SK-N-SH (cell line): ENCODE measurements around the gene SYNM. TPM values are rescaled to one million over a fixed set of nuclear protein-coding genes. Genes with fewer than 3 reads are reported as not detected.

Experiments
- CTCF ChIA-PET: fragments of 300-600, 350-600 bp; formaldehyde crosslinking; extraction: SDS; loops from one replicate; lab custom pipeline; 2021; lab: Yijun Ruan, JAX
- POLR2A ChIA-PET: fragments of 350-600 bp; sonication (Branson Sonifier 250); formaldehyde crosslinking; extraction: SDS; loops from one replicate; lab custom pipeline; 2020; ENCODE audit warnings: antibody characterized with exemption, inconsistent platforms; lab: Yijun Ruan, JAX
- DNase-seq: peaks from one replicate; pipeline ENCODE4 v3.0.0; 2012
- H2AFZ ChIP-seq: fragments of 200-600 bp; sonication (generic); 2 replicates; pipeline ENCODE4 v1.8.1; 2016; ENCODE audit warnings: antibody characterized with exemption, mild to moderate bottlenecking, low read depth
- H3F3A ChIP-seq: fragments of 200-600 bp; sonication (generic); replicated peaks from 2 replicates; pipeline ENCODE3; 2016; ENCODE audit warnings: antibody characterized with exemption, mild to moderate bottlenecking; ENCODE audit not compliant: insufficient read depth
- H3K27ac ChIP-seq, 2 experiments: fragments of 200-500 bp in 1 of 2; fragments of 200-600 bp in 1 of 2; sonication (Bioruptor generic) in 1 of 2; sonication (generic), shearing (Covaris generic) in 1 of 2; 2 replicates each; pipeline versions ENCODE4 v1.5.1 to v1.6.1; 2014 to 2016; ENCODE audit warnings: low read depth in 2 of 2, inconsistent platforms in 1 of 2, low read length in 1 of 2, mild to moderate bottlenecking in 1 of 2, mixed read lengths in 1 of 2
- H3K27me3 ChIP-seq: fragments of 200-600 bp; sonication (generic), shearing (Covaris generic); 2 replicates; pipeline ENCODE4 v1.6.1; 2016; ENCODE audit warnings: mixed run types; ENCODE audit not compliant: insufficient read depth
- H3K36me3 ChIP-seq, 2 experiments: fragments of 200-500 bp in 1 of 2; fragments of 200-600 bp in 1 of 2; sonication (Bioruptor generic) in 1 of 2; sonication (generic) in 1 of 2; replicated peaks in 1 of 2; 2 replicates each; pipeline versions ENCODE3 to v1.5.1; 2014 to 2016; ENCODE audit warnings: low read length in 1 of 2, mild to moderate bottlenecking in 1 of 2; ENCODE audit not compliant: insufficient read depth in 2 of 2, control insufficient read depth in 1 of 2
- H3K4me1 ChIP-seq, 2 experiments: fragments of 200-500 bp in 1 of 2; fragments of 200-600 bp in 1 of 2; sonication (Bioruptor generic) in 1 of 2; sonication (generic), shearing (Covaris generic) in 1 of 2; 2 replicates each; pipeline versions ENCODE4 v1.5.1 to v1.6.1; 2014 to 2016; ENCODE audit warnings: low read depth in 1 of 2, low read length in 1 of 2, mixed run types in 1 of 2; ENCODE audit not compliant: insufficient read depth in 2 of 2, control insufficient read depth in 1 of 2
- H3K4me2 ChIP-seq: fragments of 200-600 bp; sonication (generic), shearing (Covaris generic); 2 replicates; pipeline ENCODE4 v1.6.1; 2017; ENCODE audit warnings: mixed run types
- H3K4me3 ChIP-seq, 2 experiments: fragments of 200-500 bp in 1 of 2; fragments of 200-600 bp in 1 of 2; sonication (Bioruptor generic) in 1 of 2; sonication (generic), shearing (Covaris generic) in 1 of 2; 2 replicates each; pipeline versions ENCODE4 v1.5.1 to v1.8.1; 2014 to 2016; ENCODE audit warnings: low read depth in 2 of 2, inconsistent platforms in 1 of 2, low read length in 1 of 2, mild to moderate bottlenecking in 1 of 2, mixed read lengths in 1 of 2, moderate library complexity in 1 of 2
- H3K79me2 ChIP-seq: fragments of 200-600 bp; sonication (generic); 2 replicates; pipeline ENCODE4 v1.8.1; 2017; ENCODE audit warnings: mild to moderate bottlenecking; ENCODE audit not compliant: insufficient read depth
- H3K9ac ChIP-seq: fragments of 200-600 bp; sonication (generic); 2 replicates; pipeline ENCODE4 v1.6.1; 2017; ENCODE audit warnings: mixed run types
- H3K9me2 ChIP-seq: fragments of 200-600 bp; sonication (generic); 2 replicates; pipeline ENCODE4 v1.6.1; 2017; ENCODE audit warnings: mixed run types
- H3K9me3 ChIP-seq: fragments of 200-600 bp; sonication (generic); 2 replicates; pipeline ENCODE4 v1.6.1; 2017; ENCODE audit warnings: mixed run types, mild to moderate bottlenecking, moderate library complexity
- H4K20me1 ChIP-seq: fragments of 200-600 bp; sonication (generic); 2 replicates; pipeline ENCODE4 v1.6.1; 2017; ENCODE audit warnings: mild to moderate bottlenecking, mixed run types; ENCODE audit not compliant: insufficient read depth
- CTCF ChIP-seq: fragments of 200-600 bp; sonication (generic); IDR thresholded peaks from 2 replicates; pipeline ENCODE4 v1.6.1; 2017; ENCODE audit warnings: antibody characterized with exemption, mild to moderate bottlenecking, moderate library complexity
- EP300 ChIP-seq, 2 experiments: IDR thresholded peaks; 2 replicates each; pipeline versions ENCODE4 v1.4.0 to v1.6.1; 2012; ENCODE audit warnings: borderline replicate concordance in 1 of 2, low read depth in 1 of 2, low read length in 1 of 2
- EZH2phosphoT487 ChIP-seq: fragments of 200-600 bp; sonication (generic); IDR thresholded peaks from 2 replicates; pipeline ENCODE4 v1.6.1; 2017; ENCODE audit warnings: low read depth, mixed run types, mild to moderate bottlenecking, antibody characterized with exemption, moderate library complexity, borderline replicate concordance
- GATA2 ChIP-seq: sonication (generic); formaldehyde crosslinking; IDR thresholded peaks from 2 replicates; pipeline ENCODE4 v1.5.0; 2020; ENCODE audit warnings: mild to moderate bottlenecking, missing genetic modification reagents
- IRF3 ChIP-seq: fragments of 150-350 bp; IDR thresholded peaks from 2 replicates; pipeline ENCODE4 v1.6.1; 2016; ENCODE audit warnings: mild to moderate bottlenecking, low read depth, low read length
- MAX ChIP-seq: IDR thresholded peaks from 2 replicates; pipeline ENCODE4 v1.4.0; 2012; ENCODE audit warnings: low read depth
- MEF2A ChIP-seq: IDR thresholded peaks from 2 replicates; pipeline ENCODE4 v1.4.0; 2012; ENCODE audit warnings: low read depth, borderline replicate concordance
- NFIC ChIP-seq: IDR thresholded peaks from 2 replicates; pipeline ENCODE4 v1.4.0; 2012; ENCODE audit warnings: borderline replicate concordance
- NRF1 ChIP-seq: IDR thresholded peaks from 2 replicates; pipeline ENCODE4 v1.6.1; 2012; ENCODE audit warnings: low read depth, mild to moderate bottlenecking, low read length
- RAD21 ChIP-seq: IDR thresholded peaks from 2 replicates; pipeline ENCODE4 v1.6.1; 2012; ENCODE audit warnings: mild to moderate bottlenecking, low read length
- RCOR1 ChIP-seq: fragments of 150-350 bp; IDR thresholded peaks from 2 replicates; pipeline ENCODE4 v1.6.1; 2017; ENCODE audit warnings: antibody characterized with exemption, low read length
- REST ChIP-seq: IDR thresholded peaks from 2 replicates; pipeline ENCODE4 v1.6.1; 2012; ENCODE audit warnings: mild to moderate bottlenecking, low read depth, low read length, moderate library complexity
- RXRA ChIP-seq: IDR thresholded peaks from 2 replicates; pipeline ENCODE4 v1.4.0; 2012; ENCODE audit warnings: low read depth, mild to moderate bottlenecking, borderline replicate concordance
- ZBTB33 ChIP-seq: IDR thresholded peaks from 2 replicates; pipeline ENCODE4 v1.4.0; 2012; ENCODE audit warnings: low read depth, borderline replicate concordance
- WGBS: methylation state at CpG from one replicate; pipeline ENCODE4 v1.1.6; 2017; ENCODE audit warnings: low lambda C conversion rate; 5-methylcytosine and 5-hydroxymethylcytosine counted together
- polyA plus RNA-seq, 3 experiments: library from polyadenylated mRNA; depleted of rRNA; stranded (reverse); fragments of >200 nt; gene quantifications; 2 replicates each; pipeline ENCODE4 v1.2.3, GENCODE V29; 2012

Gene SYNM
- polyA plus RNA-seq, 1 of the 3 experiments (the other 2 are of a cell fraction): 5.0 TPM

- TF ChIP-seq ZBTB33: no peak
- TF ChIP-seq CTCF: no peak
- no peak for TF ChIP-seq MAX
- TF ChIP-seq, all 33 proteins: peak for 0
Measured at GRCh38 chr15:99115300-99116215, 10.7 kb downstream of the SYNM start (continued).

- Histone ChIP-seq H3K4me3 (no peak overlapping the region), H3K9me3 (no peaks in the 10 kb centered on the region), H3K4me2 (no peak overlapping the region), H3K79me2 (no peaks in the 10 kb centered on the region), H2AFZ (no peak overlapping the region), H4K20me1 (no peaks in the 10 kb centered on the region), H3K9me2 (no peaks in the 10 kb centered on the region), H3K27me3 (no peaks in the 10 kb centered on the region), H3F3A (peaks cover 3% of the 10 kb centered on the region), H3K27ac (no peak overlapping the region), H3K36me3 (peaks cover 0 to 16% of the 10 kb centered on the region in 2 experiments), H3K9ac (no peak overlapping the region), H3K4me1 (peaks cover 0 to 22% of the 10 kb centered on the region in 2 experiments; a peak in 2 of 4 replicates)
- DNase-seq: no peak
- ChIA-PET POLR2A (no interaction called here), CTCF (interaction anchor here (1.6 to 9.7 kb wide), 2 partner anchors 10 to 96 kb away, joined by 6 to 102 read pairs; partner anchors contain the start of gene SYNM)
- TF ChIP-seq REST (no peak), RAD21 (no peak), EZH2phosphoT487 (no peak), NFIC (no peak), GATA2 (CRISPR knock-in tag) (no peak), MEF2A (no peak), EP300 (IDR thresholded peaks at IDR 0.05; ENCODE audit: borderline replicate concordance in 1 of 2, low read depth in 1 of 2, low read length in 1 of 2) (no peak), IRF3 (no peak), RCOR1 (no peak), ZBTB33 (no peak), RXRA (no peak), NRF1 (no peak)
- WGBS: 96% methylated on average over 8 of the region's 8 CpGs
Measured at GRCh38 chr15:99117111-99117510, 12.2 kb downstream of the SYNM start.
